NCI-H1048 (cell line): ENCODE measurements around the gene ARHGAP45.

Experiments
- DNase-seq: peaks from one replicate; lab custom pipeline; 2025; lab: John Stamatoyannopoulos, UW

Gene ARHGAP45

GRCh38 chr19:1072371-1073015, 5.5 kb downstream of the ARHGAP45 start:
- no peak for DNase-seq

GRCh38 chr19:1073063-1073955, 6.3 kb downstream of the ARHGAP45 start:
- no peak for DNase-seq

DNA sequence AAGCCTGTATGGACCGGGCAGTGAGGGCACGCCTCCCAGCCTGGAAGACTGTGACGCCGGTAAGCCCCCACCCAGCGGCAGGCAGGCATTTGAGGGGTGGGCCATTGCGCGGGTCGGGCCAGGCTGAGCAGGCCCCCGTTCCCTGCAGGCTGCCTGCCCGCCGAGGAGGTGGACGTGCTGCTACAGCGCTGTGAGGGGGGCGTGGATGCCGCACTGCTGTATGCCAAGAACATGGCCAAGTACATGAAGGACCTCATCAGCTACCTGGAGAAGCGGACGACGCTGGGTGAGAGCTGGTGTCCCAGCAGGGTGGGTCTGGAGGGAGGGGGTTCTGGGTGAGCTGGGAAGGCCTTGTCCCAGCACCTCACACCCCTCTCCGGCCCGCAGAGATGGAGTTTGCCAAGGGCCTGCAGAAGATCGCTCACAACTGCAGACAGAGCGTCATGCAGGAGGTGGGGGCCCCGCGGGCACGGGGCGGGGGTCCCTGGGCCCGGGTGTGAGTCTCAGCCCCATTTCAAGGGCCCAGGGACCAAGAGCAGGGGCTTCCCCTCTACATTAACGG, 7.1 kb downstream of the ARHGAP45 start:
- DNase-seq = no peak

DNA sequence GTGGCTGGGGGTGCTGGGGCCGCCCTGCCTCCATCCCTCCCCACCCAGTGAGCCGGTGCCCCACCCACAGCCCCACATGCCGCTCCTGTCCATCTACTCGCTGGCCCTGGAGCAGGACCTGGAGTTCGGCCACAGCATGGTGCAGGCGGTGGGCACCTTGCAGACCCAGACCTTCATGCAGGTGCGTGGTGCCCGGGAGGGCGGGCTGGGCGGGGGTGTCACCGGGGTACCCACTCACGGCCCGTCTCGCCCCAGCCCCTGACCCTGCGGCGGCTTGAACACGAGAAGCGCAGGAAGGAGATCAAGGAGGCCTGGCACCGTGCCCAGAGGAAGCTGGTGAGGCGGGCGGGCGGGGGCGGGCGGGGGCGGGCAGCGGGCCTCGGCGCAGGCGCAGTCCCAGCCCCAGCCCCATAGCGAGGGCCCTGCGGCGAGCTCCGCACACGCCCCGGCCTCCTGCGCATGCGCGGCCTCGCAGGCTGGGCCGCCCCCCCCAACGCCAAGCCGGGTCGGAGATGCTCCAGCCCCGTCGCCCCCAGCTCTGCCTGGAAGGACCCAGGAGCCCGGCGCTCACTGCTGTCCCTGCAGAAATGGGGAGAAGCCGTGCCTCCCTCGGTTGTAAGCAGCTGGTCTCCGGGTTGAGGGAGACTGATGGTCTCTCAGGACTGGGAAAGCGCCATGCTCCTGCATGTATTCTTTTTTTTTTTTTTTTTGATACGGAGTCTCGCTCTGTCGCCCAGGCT, 7.7 kb downstream of the ARHGAP45 start:
- DNase-seq = peak; percentile 86

GRCh38 chr19:1076046-1076386, 9.0 kb downstream of the ARHGAP45 start:
- no peak for DNase-seq

DNA sequence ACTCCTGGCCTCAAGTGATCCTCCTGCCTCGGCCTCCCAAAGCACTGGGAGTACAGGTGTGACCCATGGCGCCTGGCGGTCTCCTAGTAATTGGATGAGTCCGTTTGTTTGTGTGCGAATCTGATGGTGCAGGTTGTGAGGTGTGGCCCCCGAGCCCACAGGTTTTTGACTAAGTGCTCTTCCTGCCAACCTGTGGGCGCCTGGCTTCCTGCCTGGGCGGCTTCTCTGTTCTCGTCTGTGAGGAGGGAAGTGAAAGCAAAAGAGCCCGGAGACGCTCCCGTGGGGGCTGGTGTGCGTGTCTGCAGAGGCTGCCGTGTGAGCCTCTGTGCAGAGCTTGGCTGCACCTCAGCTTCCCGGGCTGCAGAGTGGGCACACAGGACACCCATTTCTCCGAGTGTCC, 10.0 kb downstream of the ARHGAP45 start:
- no peak for DNase-seq

- DNase-seq = no peak
These were observed 12.7 kb downstream of the ARHGAP45 start for GRCh38 chr19:1079566-1080111.

- no peak for DNase-seq
These were observed 13.6 kb downstream of the ARHGAP45 start for GRCh38 chr19:1080360-1081161.

DNA sequence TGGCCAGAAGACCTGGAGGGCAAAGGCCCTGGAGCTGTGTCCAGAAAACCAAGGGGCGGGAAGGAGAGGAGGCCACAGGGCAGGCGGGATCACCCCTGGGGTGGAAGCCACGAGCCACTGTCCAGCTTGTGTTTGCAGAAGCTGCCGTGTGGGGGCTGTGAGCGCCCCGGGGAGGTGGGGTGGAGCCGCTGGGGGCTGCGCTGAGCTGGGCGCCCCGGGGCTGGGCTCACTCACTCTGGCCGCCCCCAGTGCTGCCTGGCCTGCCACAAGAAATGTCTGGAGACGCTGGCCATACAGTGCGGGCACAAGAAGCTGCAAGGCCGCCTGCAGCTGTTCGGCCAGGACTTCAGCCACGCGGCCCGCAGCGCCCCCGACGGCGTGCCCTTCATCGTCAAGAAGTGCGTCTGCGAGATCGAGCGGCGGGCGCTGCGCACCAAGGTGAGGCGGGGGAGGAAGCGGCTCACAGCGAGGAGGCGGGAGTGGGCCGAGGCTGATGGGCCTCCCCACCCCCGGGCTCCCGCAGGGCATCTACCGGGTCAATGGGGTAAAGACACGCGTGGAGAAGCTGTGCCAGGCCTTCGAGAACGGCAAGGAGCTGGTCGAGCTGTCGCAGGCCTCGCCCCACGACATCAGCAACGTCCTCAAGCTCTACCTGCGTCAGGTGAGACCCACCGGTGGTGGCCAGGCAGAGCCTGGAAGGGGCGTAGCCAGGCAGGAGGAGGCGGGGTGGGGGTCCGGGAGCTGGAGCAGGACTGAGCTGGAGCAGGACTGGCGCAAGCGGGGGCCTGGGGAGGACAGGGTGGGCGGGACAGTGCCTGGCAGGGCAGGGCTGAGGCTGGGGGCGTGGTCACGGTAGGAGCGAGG, 14.6 kb downstream of the ARHGAP45 start:
- DNase-seq = no peak

DNA sequence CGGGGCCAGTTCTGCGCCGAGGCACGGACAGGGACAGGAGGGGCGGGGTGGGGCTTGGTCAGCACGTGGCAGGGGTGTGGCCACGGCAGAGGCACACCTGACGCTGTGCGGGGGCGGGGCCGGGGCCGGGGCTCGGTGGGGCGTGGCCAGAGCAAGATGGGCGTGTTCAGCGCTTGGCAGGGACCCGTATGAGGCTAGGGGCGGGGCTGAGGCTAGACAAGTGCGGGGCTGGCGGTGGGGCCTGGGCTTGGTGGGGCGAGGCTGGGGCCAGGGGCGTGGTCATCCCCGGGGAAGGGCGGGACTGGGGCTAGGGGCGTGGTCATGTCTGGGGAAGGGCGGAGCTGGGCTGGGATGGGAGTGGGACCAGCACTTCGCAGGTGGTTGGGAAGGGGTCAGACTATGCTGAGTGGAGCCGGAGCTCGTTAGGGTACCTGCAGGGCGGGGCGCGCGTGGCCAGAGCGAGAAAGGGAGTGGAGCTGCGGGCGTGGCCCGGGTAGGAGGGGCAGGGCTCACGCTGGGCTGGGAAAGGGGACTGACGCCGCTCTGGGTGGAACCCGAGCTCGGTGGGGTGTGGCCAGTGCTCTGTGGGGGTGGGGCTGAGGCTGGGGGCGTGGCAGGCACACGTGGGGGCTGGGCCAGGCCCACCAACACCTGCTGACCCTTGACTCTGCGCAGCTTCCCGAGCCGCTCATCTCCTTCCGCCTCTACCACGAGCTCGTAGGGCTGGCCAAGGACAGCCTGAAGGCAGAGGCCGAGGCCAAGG, 15.4 kb downstream of the ARHGAP45 start:
- DNase-seq = peak; percentile 89

DNA sequence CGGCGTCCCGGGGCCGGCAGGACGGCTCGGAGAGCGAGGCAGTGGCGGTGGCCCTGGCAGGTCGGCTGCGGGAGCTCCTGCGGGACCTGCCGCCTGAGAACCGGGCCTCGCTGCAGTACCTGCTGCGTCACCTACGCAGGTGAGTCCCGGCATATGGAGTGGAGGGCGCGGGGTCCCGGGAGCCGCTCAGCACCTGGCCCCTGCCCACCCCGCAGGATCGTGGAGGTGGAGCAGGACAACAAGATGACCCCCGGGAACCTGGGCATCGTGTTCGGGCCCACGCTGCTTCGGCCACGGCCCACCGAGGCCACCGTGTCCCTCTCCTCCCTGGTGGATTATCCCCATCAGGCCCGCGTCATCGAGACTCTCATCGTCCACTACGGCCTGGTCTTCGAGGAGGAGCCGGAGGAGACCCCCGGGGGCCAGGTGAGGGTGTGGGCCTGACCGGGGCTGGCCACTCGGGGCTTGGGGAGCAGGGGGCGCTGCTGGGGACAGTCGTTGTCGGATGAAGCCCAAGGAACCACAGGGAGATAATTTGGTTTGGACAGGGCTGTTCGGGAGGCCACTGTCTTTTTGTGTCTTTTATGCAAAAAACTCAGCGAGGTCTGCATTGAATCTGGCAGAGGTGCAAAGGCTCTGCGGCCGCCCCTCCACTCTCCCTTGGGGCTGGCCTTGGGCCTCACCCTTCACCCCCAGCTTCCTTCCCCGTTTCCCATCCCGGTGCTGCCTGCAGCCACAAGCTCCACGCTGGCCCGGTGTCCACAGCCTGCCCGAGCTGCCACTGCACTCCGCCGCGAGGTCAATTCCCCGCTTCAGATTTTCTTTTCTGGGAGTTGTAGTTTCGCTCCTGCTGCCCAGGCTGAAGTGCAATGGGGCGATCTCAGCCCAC, 16.2 kb downstream of the ARHGAP45 start:
- DNase-seq = no peak

DNA sequence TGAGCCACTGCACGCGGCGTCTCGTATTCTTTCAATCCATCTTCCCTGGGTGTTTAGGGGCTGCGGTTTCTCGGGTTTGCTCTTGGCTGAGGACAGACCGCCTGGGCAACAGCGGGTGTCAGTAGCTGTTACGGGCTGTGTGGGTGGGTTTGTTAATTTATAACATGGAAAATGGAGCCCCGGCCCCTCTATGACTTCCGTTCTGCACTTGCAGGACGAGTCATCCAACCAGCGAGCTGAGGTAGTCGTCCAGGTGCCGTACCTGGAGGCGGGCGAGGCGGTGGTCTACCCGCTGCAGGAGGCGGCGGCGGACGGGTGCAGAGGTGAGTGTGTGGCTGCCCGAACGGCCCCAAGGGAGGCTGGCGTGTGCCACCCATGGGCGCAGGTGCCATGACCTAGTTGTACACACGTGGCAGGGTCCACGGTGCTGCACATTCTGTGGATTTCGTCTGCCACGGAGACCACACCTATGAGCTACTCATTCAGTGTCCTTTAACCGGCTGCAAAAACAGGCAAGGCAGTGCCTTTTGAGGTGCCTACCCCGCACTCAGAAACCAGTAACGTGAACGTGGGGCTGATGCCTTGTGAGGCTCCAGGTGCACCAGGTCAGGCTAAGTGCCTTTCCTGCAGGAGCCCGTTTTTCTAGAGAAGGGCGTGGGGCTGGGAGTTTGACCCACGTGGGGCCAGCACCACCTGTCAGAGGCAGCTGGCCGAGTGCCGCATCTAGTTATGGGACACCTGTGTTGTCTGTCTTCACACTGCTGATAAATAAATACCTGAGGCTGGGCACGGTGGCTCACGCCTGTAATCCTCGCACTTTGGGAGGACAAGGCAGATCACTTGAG, 17.3 kb downstream of the ARHGAP45 start:
- DNase-seq = no peak

GRCh38 chr19:1085053-1085658, 18.2 kb downstream of the ARHGAP45 start:
- DNase-seq = no peak

DNA sequence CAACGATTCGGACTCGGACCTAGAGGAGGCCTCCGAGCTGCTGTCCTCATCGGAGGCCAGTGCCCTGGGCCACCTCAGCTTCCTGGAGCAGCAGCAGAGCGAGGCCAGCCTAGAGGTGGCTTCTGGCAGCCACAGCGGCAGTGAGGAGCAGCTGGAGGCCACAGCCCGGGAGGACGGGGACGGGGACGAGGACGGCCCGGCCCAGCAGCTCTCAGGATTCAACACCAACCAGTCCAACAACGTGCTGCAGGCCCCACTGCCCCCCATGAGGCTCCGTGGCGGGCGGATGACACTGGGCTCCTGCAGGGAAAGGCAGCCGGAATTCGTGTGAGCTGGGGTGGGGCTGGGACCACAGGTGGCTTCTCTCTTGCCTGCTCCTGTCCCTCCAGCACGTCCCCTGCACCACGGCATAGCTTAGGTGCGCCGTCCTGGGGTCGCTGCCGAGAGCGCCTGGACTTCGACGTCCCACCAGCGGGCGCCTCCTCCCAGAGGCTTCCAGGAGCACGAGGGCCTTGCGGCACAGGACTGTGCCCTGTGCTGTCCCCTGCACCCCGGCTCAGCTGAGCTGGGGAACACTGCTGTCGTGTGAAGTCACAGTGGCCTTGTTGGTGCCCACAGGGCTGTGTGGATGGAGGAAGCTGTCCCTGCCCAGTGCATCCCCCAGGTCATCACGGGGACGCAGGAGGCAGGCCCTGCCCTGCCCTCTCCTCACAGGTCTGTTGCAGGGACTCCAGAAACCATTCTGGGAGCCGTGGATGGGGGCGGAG, 18.9 kb downstream of the ARHGAP45 start:
- DNase-seq = no peak

DNA sequence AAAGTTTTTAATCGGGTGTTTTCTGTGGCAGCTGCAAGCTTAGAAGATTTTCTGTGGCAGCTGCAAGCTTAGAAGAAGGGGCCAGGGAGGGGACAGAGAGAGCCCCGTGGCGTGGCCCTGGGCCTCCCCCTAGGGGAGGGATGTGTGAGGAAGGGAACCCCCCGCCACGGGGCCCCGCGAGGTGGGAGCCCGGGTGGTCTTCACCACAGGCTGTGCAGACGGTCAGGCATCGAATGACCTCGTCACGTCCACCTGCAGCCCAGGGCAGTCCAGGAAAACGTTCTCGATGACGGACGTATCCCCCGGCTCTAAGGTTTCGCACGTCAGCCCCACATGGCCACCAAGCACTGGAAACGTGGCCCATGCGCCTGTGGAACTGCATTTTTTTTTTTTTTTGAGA, 19.6 kb downstream of the ARHGAP45 start:
- no peak for DNase-seq

GRCh38 chr19:1087813-1088415, 20.9 kb downstream of the ARHGAP45 start:
- no peak for DNase-seq
